Measurements from ENCODE around the gene ANKRD33. TPM values are rescaled to one million over a fixed set of nuclear protein-coding genes. Genes with fewer than 3 reads are reported as not detected.
A peak's percentile ranks its signal among the peaks of the same experiment; 100 is the strongest.

ANKRD33 gene
- total and polyA plus RNA-seq, 2 of the 8 experiments (the other 6 are each of a cell fraction or from before 2014, with no cell fraction given): 0.41 to 0.53 TPM

GRCh38 chr12:51938726-51939125 is 50.8 kb downstream of the ANKRD33 start:
- H2BK20ac ChIP-seq (ENCODE audit: low read length): no peak overlapping the region
- CTCF ChIA-PET (ENCODE audit: partially characterized antibody): interaction anchor here (0.9 to 10.1 kb wide), 5 partner anchors 11 to 43 kb away, joined by 3 to 106 read pairs (median 4); no protein-coding TSS in a partner anchor
- no peaks in the 10 kb centered on the region for H3K79me2 ChIP-seq (ENCODE audit: control insufficient read depth in 1 of 2, insufficient read depth in 2 of 2, low read length in 2 of 2)
- H3K79me1 ChIP-seq (ENCODE audit: low read depth, low read length): no peaks in the 10 kb centered on the region
- no peak overlapping the region for H3K56ac ChIP-seq (replicated peaks; ENCODE audit: insufficient read length, low read depth, low read length)
- H4K20me1 ChIP-seq (replicated peaks in 1 of 2; ENCODE audit: control insufficient read depth in 1 of 2, insufficient read depth in 2 of 2, low read length in 2 of 2): no peaks in the 10 kb centered on the region
- POLR2A ChIA-PET (ENCODE audit: partially characterized antibody): no interaction called here
- no peak overlapping the region for H3K4ac ChIP-seq (replicated peaks; ENCODE audit: insufficient read length, low read depth, low read length)
- H3K14ac ChIP-seq (ENCODE audit: insufficient read length): no peak overlapping the region
- no peak overlapping the region for H4K8ac ChIP-seq (ENCODE audit: extremely low read depth, insufficient read depth, low read length)
- H3K4me3 ChIP-seq (ENCODE audit: extremely low read depth in 1 of 4, insufficient read depth in 2 of 4, low read depth in 3 of 4, low read length in 4 of 4): no peak overlapping the region
- no peaks in the 10 kb centered on the region for H3K9me3 ChIP-seq (ENCODE audit: insufficient read depth in 2 of 2, low read depth in 1 of 2, low read length in 1 of 2)
- no peak for DNase-seq (ENCODE audit: low read depth in 1 of 2, low spot score in 2 of 2)
- H3K36me3 ChIP-seq (ENCODE audit: control insufficient read depth in 2 of 4, insufficient read depth in 4 of 4, low read length in 3 of 4): no peaks in the 10 kb centered on the region
- no peak overlapping the region for H3K23ac ChIP-seq (ENCODE audit: insufficient read length)
- no peaks in the 10 kb centered on the region for H3K27me3 ChIP-seq (replicated peaks in 1 of 4; ENCODE audit: control insufficient read depth in 3 of 4, extremely low read depth in 1 of 4, insufficient read depth in 3 of 4, low read length in 3 of 4)
- H2BK120ac ChIP-seq (replicated peaks; ENCODE audit: low read depth, low read length): no peak overlapping the region
- FAIRE-seq: no peak
- H3K23me2 ChIP-seq (ENCODE audit: low read depth, low read length): 0 out of 2 replicates have a peak, but pooled peaks cover 2% of the 10 kb centered on the region
- H2BK12ac ChIP-seq (ENCODE audit: low read depth, low read length): peak overlapping the region; percentile 17; the same call in 1 of the 2 replicates
- H2AFZ ChIP-seq (ENCODE audit: low read length): no peak overlapping the region
- no peak overlapping the region for H3K4me2 ChIP-seq (ENCODE audit: insufficient read depth in 1 of 2, low read depth in 2 of 2, low read length in 2 of 2)
- no peak overlapping the region; the same call in 1 of the 2 replicates for H3K18ac ChIP-seq (ENCODE audit: extremely low read depth, low read length)
- H2BK5ac ChIP-seq (ENCODE audit: low read depth, low read length): no peak overlapping the region
- H2AK5ac ChIP-seq (ENCODE audit: low read depth, low read length): no peak overlapping the region
- H4K5ac ChIP-seq (ENCODE audit: insufficient read length, low read depth, low read length): no peak overlapping the region
- no peak overlapping the region for H3K27ac ChIP-seq (ENCODE audit: low read depth, low read length)
- H2BK15ac ChIP-seq (ENCODE audit: low read length): 0 out of 2 replicates have a peak overlapping the region, but pooled peaks have one; percentile 18
- WGBS, 2 experiments (ENCODE audit: extremely low coverage in 1 of 2, insufficient coverage in 1 of 2, insufficient read length in 1 of 2, insufficient replicate concordance in 2 of 2, low coverage in 1 of 2, low lambda C conversion rate in 2 of 2, missing lambda C conversion rate in 1 of 2): 87% methylated on average over 6 of the region's 6 CpGs; no CpG with 5 or more reads in 1 of the 2 experiments
- no peak overlapping the region for H3K9ac ChIP-seq (replicated peaks in 1 of 4; ENCODE audit: extremely low read depth in 1 of 4, low read depth in 3 of 4, low read length in 3 of 4)
- H4K91ac ChIP-seq (replicated peaks; ENCODE audit: insufficient read length, low read length): no peak overlapping the region
- peaks cover 0 to 2% (median 0%) of the 10 kb centered on the region in 4 experiments; a peak in 3 of 7 replicates for H3K4me1 ChIP-seq (replicated peaks in 1 of 4; ENCODE audit: control insufficient read depth in 3 of 4, insufficient read depth in 4 of 4, low read length in 3 of 4)
- TF ChIP-seq CHD1 (IDR thresholded peaks at IDR 0.05; ENCODE audit: low read depth, low read length) (no peak), BCL11A (IDR thresholded peaks at IDR 0.05; ENCODE audit: low read depth in 2 of 2, low read length in 2 of 2) (no peak), NANOG (IDR thresholded peaks at IDR 0.05; ENCODE audit: insufficient read depth, low read depth, low read length, poor library complexity, severe bottlenecking) (no peak), MAFK (IDR thresholded peaks at IDR 0.05; ENCODE audit: low read depth, low read length) (no peak), ATF3 (IDR thresholded peaks at IDR 0.05; ENCODE audit: insufficient read depth, low read depth, low read length) (no peak), SIN3A (conservative IDR thresholded peaks at IDR 0.05 in 1 of 2, IDR thresholded peaks at IDR 0.05 in 1 of 2; ENCODE audit: low read depth in 1 of 2, low read length in 2 of 2) (no peak), POU5F1 (IDR thresholded peaks at IDR 0.05; ENCODE audit: low read depth, low read length) (no peak), JUN (IDR thresholded peaks at IDR 0.05; ENCODE audit: low read depth, low read length) (no peak), NRF1 (IDR thresholded peaks at IDR 0.05; ENCODE audit: low read depth, low read length) (no peak), TAF7 (optimal IDR thresholded peaks at IDR 0.05; ENCODE audit: borderline replicate concordance, low read depth, low read length) (no peak), E2F6 (IDR thresholded peaks at IDR 0.05) (no peak), EP300 (IDR thresholded peaks at IDR 0.05; ENCODE audit: borderline replicate concordance in 1 of 2, low read depth in 2 of 2, low read length in 2 of 2) (no peak)

Measured in H1 (cell line).